HUDEP-2 (cell line): ENCODE results near the gene SPCS1.
"Not testable (repeated sequence)": the region's sequence is repeated elsewhere in the genome, so short reads cannot be mapped to it uniquely, and the experiment has no call there.

Experiments
- DNase-seq, 76 experiments: peaks; one replicate each; lab custom pipeline; 2025; ENCODE audit not compliant: unreplicated experiment in 76 of 76; lab: John Stamatoyannopoulos, UW

Gene SPCS1

DNA sequence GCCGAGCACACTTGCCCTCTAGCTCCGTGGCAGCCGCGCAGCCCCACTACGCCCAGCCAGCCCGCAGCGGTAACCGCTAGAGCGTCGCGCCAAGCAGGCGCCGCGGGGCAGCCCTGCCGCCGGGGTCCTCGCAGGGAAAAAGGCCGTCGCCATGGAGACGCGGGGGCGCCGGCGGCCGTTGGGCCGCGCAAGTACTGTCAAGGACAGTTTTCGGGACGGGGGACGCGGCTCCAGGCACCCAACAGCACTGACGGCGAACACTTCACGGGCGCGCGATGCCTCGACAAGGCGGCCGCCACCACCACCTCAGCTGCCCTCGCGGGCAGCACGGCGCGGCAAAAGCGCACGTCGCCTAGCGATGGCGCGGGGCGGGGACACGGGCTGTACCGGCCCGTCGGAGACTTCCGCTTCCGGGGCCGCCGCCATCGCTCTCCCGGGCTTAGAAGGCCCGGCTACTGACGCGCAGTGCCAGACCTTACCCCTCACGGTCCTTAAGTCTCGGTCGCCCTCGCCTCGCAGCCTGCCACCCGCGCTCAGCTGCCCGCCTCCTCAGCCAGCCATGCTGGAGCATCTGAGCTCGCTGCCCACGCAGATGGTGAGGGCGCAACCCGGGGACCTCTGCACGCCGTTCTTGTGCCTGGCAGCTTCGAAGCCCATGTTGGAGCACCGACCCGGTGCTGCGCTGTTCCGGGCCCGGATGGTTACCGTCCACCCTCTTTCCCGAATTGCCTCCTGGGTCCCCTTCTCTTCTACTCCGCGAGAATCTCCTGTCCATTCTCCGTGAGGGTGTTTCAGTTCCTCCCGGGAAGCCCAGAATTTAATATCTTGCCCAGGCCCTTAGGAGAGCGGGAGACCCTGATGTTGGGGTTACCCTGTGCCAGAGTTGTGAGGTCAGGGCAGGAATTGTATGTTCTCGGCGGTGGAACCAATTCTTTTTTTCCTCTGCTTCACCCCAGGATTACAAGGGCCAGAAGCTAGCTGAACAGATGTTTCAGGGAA is at the start of gene SPCS1, which contains the start of gene GLT8D1:
Gene SPCS1, plus strand, starts transcription at position 419 of the 999 bp plus-strand sequence. Its CDS starts 141 bp downstream, at position 560.
Gene GLT8D1, minus strand, starts transcription at position 104 of the 999 bp plus-strand sequence. CDS start 5,331 bp downstream, outside the sequence.
- DNase-seq, result peak in 74 of 76 experiments; percentile 4 to 93 (median 76)

DNA sequence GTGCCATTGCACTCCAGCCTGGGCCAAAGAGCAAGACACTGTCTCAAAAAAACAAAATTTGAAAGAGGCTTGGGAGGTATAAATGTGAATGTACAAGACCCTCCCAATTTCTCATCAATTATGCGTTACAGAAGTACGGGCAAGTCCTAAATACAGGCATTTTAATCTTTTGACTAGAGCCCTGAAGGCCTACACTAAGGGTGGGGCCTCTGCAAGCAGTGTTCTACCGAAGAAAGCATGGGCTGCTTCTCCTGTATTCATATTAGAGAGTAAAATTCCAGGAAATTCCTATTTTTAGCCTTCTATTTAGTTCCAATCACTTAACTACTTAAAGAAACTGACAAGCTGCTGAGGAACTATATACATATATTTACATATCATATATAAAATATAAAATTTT is 45.9 kb upstream of the SPCS1 start:
- DNase-seq, result no peak

DNA sequence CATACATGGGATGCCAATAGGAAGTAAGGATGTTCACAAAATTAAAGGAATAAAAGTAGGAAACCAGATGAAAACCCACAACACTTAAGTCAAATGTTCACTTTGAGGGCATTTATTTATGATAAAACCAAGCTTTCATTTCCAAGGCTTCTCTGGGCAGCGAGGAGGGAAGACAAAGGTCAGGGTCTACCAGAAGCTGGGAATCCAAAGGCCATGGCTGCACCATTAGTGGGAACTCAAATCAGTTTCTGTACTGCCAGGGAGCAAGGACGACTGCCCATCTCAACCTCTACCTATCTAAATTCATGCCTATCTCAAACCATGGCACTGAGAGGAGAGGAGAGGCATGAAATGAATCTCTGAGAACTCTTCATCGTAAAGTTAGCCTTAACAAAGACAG is 42.8 kb upstream of the SPCS1 start:
- no peak for DNase-seq

DNA sequence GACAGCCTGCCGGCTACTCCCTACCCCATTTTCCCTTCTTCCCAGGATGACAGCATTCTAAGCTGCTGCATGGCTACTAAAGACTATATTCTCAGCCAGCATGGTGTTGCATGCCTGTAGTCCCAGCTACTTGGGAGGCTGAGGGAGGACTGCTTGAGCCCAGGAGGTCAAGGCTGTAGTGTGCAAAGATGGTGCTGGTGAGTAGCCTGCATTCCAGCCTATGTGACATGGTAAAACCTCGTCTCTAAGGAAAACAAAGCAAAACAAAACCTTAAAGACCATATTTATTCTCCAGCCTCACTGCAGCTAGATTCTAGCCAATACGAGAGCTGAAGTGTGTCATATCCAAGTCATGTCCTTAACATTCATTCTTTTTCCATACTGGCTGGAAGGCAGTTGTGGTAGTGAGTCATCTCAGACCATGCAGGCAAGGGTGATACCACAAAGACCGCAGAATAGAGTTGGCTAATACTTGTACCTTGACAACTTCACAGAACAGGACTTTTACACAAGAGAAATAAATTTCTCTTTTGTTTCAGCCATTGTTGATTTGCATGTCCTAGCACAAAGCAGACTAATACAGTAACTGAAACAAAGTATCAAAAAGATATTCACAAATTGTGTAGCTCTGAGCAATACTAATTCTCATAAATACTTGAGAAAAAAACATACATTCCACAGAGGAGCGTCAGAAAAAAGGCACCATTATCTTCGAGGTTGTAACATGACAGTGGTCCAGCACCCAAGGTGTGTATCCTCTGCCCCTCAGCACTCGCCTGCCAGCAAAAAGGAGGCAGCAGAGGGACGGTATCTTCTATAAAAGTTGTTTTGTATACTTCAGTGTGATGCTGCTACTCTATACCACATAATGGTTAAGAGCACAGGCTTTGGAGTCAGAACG is 35.0 kb upstream of the SPCS1 start:
- DNase-seq, result peak in 28 of 76 experiments; percentile 2 to 64 (median 25)

- no peak for DNase-seq
Observed at GRCh38 chr3:52671676-52672075, 34.2 kb upstream of the SPCS1 start.

DNA sequence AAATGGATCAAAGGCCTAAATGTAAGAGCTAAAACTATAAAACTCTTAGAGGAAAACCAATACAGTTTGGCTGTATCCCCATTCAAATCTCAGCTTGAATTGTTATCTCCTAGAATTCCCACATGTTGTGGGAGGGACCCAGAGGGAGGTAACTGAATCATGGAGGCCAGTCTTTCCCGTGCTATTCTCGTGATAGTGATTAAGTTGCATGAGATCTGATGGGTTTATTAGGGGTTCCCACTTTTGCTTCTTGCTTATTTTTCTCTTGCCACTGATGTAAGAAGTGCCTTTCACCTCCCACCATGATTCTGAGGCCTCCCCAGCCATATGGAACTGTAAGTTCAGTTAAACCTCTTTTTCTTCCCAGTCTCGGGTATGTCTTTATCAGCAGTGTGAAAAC is 29.7 kb upstream of the SPCS1 start:
- DNase-seq, result not testable (repeated sequence)

DNA sequence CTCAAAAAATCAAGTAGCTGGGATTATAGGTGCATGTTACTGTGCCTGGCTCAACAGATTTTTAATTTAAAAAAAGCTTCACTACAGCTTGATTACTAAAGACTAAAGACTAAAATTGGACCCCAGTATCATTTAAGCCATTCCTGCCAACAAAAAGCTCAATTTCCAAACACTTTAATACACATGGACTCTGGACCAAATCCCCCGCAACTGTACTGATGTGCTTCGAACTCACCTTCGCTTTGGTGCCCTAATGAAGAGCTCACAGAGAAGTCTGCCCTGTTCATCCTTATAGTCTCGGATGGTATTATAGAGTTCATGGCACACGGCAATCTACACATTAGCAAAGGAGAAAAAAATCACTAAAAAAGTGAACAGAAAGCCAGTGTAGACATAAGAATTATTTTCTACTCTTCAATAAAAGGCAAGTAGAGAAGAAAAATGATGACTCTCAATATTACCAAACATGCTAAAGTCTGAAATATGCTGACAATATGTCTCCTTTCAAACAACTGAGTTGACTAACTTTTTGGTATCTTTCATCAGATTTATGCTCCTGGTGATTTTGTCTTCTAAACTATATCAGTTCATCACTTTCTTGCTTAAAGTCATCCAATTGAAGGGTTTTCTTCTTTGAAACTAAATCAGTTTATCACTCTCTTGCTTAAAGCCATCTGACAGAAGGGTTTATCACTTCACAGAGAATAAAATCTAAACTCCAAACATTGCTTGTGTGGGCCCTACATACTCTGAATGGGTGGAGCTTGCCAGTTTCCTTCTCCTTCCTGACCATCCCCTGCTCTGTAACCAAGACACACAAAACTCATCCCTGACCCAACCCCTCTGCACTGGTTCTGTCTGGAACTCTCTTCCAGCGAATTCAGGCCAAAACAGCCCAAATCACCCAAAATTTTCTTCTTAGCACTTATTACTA is 27.4 kb upstream of the SPCS1 start:
- DNase-seq, result no peak

DNA sequence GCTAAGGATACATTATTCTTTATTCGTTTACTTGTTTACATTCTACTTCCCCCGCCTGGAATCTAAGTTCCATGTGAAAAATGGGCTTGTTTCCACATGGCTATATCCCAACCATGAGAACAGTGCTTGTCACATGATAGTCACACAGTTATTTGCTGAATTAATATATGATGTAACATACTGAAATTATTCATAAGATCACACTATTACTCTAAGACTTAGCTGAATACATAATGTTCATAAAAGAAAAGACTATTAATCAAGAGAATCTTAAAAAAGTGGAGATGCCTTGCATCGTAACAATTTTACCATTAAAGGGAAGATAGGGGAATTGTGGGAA is 26.7 kb upstream of the SPCS1 start:
- no peak for DNase-seq

GRCh38 chr3:52679811-52680210 is 26.1 kb upstream of the SPCS1 start:
- peak in 1 of 76 experiments; percentile 9 for DNase-seq

- no peak for DNase-seq
Observed at GRCh38 chr3:52681596-52681995, 24.3 kb upstream of the SPCS1 start.

- peak in 47 of 76 experiments; percentile 7 to 61 (median 27) for DNase-seq
Observed at GRCh38 chr3:52682016-52682415, 23.9 kb upstream of the SPCS1 start.

DNA sequence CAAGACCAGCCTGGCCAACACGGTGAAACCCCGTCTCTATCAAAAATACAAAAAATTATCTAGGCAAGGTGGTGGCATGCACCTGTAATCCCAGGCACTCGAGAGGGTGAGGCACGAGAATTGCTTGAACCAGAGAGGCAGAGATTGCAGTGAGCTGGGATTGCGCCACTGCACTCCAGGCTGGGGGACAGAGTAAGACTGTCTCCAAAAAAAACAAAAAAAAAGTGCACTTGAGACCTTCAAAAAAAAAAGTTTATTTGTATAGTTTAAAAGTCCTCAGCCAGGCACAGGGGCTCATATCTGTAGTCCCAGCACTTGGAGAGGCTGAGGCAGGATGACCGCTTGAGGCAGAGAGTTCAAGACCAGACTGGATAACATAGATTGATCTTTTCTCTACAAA is 22.3 kb upstream of the SPCS1 start:
- no peak for DNase-seq

DNA sequence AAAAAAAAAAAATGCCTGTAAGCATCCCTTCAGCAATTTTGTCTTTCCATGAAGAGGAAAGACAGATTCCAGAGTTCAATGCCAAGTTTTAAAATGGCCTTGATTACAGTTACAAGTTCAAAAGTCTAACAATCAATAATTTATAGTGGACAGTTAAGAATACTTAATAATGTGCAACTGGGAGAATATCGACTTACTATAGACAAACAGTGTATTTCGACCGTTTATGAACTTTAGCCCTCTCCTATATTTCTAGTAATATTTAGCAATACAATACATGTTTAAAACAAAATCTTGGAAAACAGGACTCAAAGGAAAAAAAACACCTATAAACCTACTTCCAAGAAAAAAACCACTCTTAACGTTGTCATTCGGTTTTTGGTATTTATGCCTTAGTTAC is 21.7 kb upstream of the SPCS1 start:
- DNase-seq, result no peak

DNA sequence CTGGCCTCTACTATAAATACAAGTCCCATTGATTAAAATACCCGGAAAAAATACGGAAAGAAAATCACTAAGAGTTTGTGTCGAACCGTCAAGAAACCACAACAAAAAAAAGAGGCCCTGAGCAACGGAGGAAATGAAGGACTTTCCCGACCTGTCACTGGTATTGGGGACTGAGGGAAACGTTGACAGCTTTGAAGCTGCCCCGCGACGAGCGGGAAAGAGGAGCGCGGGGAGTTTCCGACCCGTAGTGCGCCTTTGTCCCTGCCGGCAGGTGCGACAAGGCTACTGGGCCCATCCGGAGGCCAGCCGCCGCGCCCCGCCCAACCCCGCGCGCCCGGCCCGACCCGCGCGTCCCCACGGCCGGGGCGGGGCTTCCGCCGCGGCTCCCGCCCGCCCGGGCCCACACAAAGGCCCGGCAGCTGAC is 20.6 kb upstream of the SPCS1 start:
- peak in 66 of 76 experiments; percentile 25 to 89 (median 70) for DNase-seq

DNA sequence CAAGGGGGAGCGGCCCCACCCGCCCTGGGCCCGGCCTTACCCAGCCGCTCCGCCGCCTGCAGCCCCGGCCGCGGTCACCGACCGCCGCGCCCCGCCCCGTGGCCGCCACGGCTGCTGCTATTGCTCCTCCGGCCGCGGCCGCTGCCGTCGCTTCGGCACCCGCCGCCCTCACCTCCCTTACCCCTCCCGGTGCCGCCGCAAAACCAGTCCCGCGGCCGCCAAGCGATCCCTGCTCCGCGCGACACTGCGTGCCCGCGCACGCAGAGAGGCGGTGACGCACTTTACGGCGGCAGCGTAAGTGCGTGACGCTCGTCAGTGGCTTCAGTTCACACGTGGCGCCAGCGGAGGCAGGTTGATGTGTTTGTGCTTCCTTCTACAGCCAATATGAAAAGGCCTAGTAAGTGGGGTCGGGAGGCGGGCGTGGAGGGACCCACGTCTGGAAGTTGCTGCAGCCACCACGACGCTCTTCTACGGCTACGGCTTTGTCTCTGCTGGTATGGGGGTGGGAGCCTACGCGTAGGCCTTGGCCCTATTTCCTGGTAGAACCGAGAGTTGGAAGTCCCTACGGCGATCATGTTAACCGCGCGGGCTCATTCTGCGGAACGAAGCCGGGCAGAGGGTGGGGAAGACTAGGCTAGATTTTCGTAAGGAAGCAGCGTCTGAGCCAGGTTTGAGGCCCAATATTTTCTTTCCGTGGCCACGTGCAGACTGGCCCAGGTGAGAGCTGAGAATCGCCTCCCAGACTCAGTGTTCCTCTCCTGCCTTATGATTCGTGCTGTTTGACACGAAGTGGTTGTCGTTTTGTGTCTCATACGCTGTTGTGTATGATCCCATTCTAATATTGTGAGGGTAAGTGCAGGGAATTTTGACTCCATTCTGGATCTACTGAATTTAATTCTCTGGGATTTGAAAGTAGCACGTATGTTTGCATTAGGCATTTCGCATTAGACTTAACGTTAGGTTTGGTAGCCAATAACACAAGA is 19.9 kb upstream of the SPCS1 start, which contains the start of the genes GNL3 and PBRM1:
Gene GNL3, plus strand, starts transcription at position 324 of the 983 bp plus-strand sequence. Its CDS starts 61 bp downstream, at position 385.
Gene PBRM1, minus strand, starts transcription at position 205 of the 983 bp plus-strand sequence.
- peak in 74 of 76 experiments; percentile 34 to 92 (median 83) for DNase-seq

DNA sequence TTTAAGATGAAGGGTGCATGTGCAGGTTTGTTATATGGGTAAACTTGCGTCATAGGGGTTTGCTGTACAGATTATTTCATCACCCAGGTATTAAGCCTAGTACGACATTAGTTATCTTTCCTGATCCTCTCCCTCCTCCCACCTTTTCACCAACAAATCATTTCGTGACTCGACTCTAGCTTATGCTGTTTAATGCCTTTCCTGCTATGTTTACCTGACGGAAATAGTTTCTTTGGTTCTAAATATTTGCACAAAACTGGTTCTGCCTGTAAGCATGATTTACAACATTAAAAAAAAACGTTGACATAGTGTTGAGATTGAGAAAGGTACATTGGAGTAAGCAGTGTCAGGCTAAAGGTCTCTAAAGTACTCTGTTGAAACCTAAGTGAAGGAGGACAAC is 17.6 kb upstream of the SPCS1 start:
- no peak for DNase-seq

GRCh38 chr3:52689151-52689550 is 16.8 kb upstream of the SPCS1 start:
- DNase-seq, result no peak

DNA sequence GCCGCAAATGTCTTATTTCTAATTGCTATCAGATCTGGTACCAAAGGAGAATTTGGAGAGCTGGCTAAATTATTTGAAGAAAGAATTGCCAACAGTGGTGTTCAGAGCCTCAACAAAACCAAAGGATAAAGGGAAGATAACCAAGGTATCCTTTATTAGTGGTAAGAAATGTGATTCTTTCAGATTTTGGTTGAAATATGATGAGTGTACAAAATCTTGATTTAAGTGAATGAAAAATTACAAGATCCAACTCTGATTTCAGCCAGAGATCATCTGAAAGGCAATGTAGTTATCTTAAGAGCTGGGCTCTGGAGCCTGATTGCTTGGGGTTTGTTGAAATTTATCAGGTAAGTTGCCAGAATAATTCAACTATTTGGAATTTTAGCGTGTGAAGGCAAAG is 15.3 kb upstream of the SPCS1 start:
- no peak for DNase-seq

GRCh38 chr3:52693071-52693470 is 12.8 kb upstream of the SPCS1 start:
- DNase-seq, result no peak
